Transverse colon (tissue), 4 donors: ENCODE measurements around the gene SPAST. TPM values are rescaled to one million over a fixed set of nuclear protein-coding genes. Genes with fewer than 3 reads are reported as not detected.
A peak's percentile ranks its signal among the peaks of the same experiment; 100 is the strongest.
"Not testable (repeated sequence)": the region's sequence is repeated elsewhere in the genome, so short reads cannot be mapped to it uniquely, and the experiment has no call there.

ENCODE experiments used
- DNase-seq: peaks from one replicate; pipeline ENCODE4 v3.0.0-alpha.2; 2019
- H3K27ac ChIP-seq, 4 donors: fragments of 200-600 bp; sonication (generic); 2 replicates each; pipeline ENCODE4 v1.5.1; 2016 to 2018; ENCODE audit warnings: inconsistent platforms in 4 of 4
- H3K27me3 ChIP-seq: fragments of 200-600 bp; sonication (generic); 2 replicates; pipeline ENCODE4 v1.5.1; 2017; ENCODE audit warnings: inconsistent platforms
- H3K36me3 ChIP-seq, 4 donors: fragments of 200-600 bp; sonication (generic); 2 replicates each; pipeline ENCODE4 v1.5.1; 2017 to 2019; ENCODE audit warnings: inconsistent platforms in 4 of 4
- H3K4me1 ChIP-seq, 4 donors: fragments of 200-600 bp; sonication (generic); 2 replicates each; pipeline ENCODE4 v1.5.1; 2017 to 2020; ENCODE audit warnings: inconsistent platforms in 4 of 4
- H3K4me3 ChIP-seq, 4 donors: fragments of 200-600 bp; sonication (generic); 1 replicate in 1 of 4; 2 replicates in 3 of 4; pipeline versions ENCODE4 v1.5.1 to v1.6.1; 2017 to 2019; ENCODE audit warnings: inconsistent platforms in 4 of 4
- H3K9me3 ChIP-seq, 2 donors: fragments of 200-600 bp; sonication (generic); 2 replicates each; pipeline ENCODE4 v1.5.1; 2017 to 2019; ENCODE audit warnings: inconsistent platforms in 2 of 2
- EP300 ChIP-seq: sonication (generic); formaldehyde crosslinking; IDR thresholded peaks from one replicate; pipeline ENCODE4 v1.6.1; 2017; ENCODE audit warnings: antibody characterized with exemption, low read depth
- POLR2A ChIP-seq: fragments of 450-650 bp; IDR thresholded peaks from one replicate; pipeline ENCODE4 v1.6.1; 2016; ENCODE audit warnings: antibody characterized with exemption, mild to moderate bottlenecking, moderate library complexity
- POLR2AphosphoS5 ChIP-seq, 3 donors: sonication (generic); formaldehyde crosslinking; IDR thresholded peaks; one replicate each; pipeline ENCODE4 v1.6.1; 2016; ENCODE audit warnings: antibody characterized with exemption in 3 of 3
- WGBS, 2 donors: methylation state at CpG; one replicate each; pipeline ENCODE4 v1.1.5; 2018; ENCODE audit warnings: low coverage in 1 of 2; 5-methylcytosine and 5-hydroxymethylcytosine counted together
- in situ Hi-C, 4 donors: fragments of 200-750 bp; cut with MboI; loops; one replicate each; pipeline versions ENCODE4 v1.15.0 to v1.15.1; 2017; ENCODE audit warnings: low sequenced_read_pairs in 3 of 4, low pct_ligation_motif_present in 1 of 4, low pct_unique_long_range_greater_than_20kb in 1 of 4
- intact Hi-C: fragments of 100-400 bp; cut with DNase I; formaldehyde crosslinking; loops from one replicate; pipeline ENCODE4 v1.15.1; 2023; ENCODE audit warnings: low total_unique reads
- total RNA-seq, 4 donors: library from RNA; depleted of rRNA; stranded (reverse); fragments of >200 nt; gene quantifications; one replicate each; pipeline ENCODE4 v1.1.0, GENCODE V29; 2016
- TF ChIP-seq, protein P1 (sequence below), 5 experiments: fragments of 200-600 bp in 3 of 5; fragments of 450-650 bp in 2 of 5; sonication (generic) in 3 of 5; IDR thresholded peaks; 1 replicate in 2 of 5; 2 replicates in 3 of 5; pipeline ENCODE4 v1.5.1; 2016 to 2017; ENCODE audit warnings: antibody characterized with exemption in 5 of 5, inconsistent platforms in 3 of 5, mild to moderate bottlenecking in 2 of 5, moderate library complexity in 1 of 5

Gene SPAST, protein sequence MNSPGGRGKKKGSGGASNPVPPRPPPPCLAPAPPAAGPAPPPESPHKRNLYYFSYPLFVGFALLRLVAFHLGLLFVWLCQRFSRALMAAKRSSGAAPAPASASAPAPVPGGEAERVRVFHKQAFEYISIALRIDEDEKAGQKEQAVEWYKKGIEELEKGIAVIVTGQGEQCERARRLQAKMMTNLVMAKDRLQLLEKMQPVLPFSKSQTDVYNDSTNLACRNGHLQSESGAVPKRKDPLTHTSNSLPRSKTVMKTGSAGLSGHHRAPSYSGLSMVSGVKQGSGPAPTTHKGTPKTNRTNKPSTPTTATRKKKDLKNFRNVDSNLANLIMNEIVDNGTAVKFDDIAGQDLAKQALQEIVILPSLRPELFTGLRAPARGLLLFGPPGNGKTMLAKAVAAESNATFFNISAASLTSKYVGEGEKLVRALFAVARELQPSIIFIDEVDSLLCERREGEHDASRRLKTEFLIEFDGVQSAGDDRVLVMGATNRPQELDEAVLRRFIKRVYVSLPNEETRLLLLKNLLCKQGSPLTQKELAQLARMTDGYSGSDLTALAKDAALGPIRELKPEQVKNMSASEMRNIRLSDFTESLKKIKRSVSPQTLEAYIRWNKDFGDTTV
- 10 to 100 TPM; 15.3 to 26.7 (median 21.2) TPM for total RNA-seq

- intact Hi-C loops (no loop called here), in situ Hi-C loops (no loop called here)
- peaks cover 0 to 31% (median 14%) of the 10 kb centered on the region in 4 donors for H3K4me1 ChIP-seq
- TF ChIP-seq EP300 (no peak), POLR2AphosphoS5 (IDR thresholded peaks at IDR 0.05) (peak; percentile 75 to 86 (median 79)), POLR2A (peak; percentile 67)
- TF ChIP-seq, protein P1, sequence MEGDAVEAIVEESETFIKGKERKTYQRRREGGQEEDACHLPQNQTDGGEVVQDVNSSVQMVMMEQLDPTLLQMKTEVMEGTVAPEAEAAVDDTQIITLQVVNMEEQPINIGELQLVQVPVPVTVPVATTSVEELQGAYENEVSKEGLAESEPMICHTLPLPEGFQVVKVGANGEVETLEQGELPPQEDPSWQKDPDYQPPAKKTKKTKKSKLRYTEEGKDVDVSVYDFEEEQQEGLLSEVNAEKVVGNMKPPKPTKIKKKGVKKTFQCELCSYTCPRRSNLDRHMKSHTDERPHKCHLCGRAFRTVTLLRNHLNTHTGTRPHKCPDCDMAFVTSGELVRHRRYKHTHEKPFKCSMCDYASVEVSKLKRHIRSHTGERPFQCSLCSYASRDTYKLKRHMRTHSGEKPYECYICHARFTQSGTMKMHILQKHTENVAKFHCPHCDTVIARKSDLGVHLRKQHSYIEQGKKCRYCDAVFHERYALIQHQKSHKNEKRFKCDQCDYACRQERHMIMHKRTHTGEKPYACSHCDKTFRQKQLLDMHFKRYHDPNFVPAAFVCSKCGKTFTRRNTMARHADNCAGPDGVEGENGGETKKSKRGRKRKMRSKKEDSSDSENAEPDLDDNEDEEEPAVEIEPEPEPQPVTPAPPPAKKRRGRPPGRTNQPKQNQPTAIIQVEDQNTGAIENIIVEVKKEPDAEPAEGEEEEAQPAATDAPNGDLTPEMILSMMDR (IDR thresholded peaks at IDR 0.05), result peak; percentile 58 to 96 (median 69)
- no peaks in the 10 kb centered on the region for H3K9me3 ChIP-seq
- H3K27ac ChIP-seq, result peak within 1 kb of the TSS; percentile 90 to 98 (median 96)
- 0 to 1% methylated on average over 1 to 57 of the region's 79 CpGs for WGBS, 2 donors
- H3K4me3 ChIP-seq, result peak within 1 kb of the TSS; percentile 82 to 93 (median 84)
- peaks cover 0 to 6% (median 0%) of the 10 kb centered on the region in 4 donors for H3K36me3 ChIP-seq
- DNase-seq, result peak; percentile 98
- no peaks in the 10 kb centered on the region for H3K27me3 ChIP-seq
Observed at GRCh38 chr2:32063310-32064020, at the start of gene SPAST. Gene SPAST (plus strand): TSS chr2:32063556. CDS start chr2:32063832, 276 bp downstream.

GRCh38 chr2:32018789-32019482, 44.4 kb upstream of the SPAST start:
- in situ Hi-C loops, H3K4me3 ChIP-seq, H3K4me1 ChIP-seq, intact Hi-C loops, H3K27me3 ChIP-seq, H3K27ac ChIP-seq, H3K9me3 ChIP-seq: not testable (repeated sequence)
- peaks cover 0 to 30% (median 8%) of the 10 kb centered on the region in 4 donors for H3K36me3 ChIP-seq
- DNase-seq, result peak; percentile 39
- 67 to 88% methylated on average over 6 to 9 of the region's 9 CpGs for WGBS, 2 donors

GRCh38 chr2:32034198-32034887, 29.0 kb upstream of the SPAST start:
- 84 to 90% methylated on average over 2 to 8 of the region's 8 CpGs for WGBS, 2 donors
- H3K4me1 ChIP-seq, H3K36me3 ChIP-seq, H3K27me3 ChIP-seq, intact Hi-C loops, H3K27ac ChIP-seq, in situ Hi-C loops, H3K4me3 ChIP-seq, H3K9me3 ChIP-seq, DNase-seq: not testable (repeated sequence)

DNA sequence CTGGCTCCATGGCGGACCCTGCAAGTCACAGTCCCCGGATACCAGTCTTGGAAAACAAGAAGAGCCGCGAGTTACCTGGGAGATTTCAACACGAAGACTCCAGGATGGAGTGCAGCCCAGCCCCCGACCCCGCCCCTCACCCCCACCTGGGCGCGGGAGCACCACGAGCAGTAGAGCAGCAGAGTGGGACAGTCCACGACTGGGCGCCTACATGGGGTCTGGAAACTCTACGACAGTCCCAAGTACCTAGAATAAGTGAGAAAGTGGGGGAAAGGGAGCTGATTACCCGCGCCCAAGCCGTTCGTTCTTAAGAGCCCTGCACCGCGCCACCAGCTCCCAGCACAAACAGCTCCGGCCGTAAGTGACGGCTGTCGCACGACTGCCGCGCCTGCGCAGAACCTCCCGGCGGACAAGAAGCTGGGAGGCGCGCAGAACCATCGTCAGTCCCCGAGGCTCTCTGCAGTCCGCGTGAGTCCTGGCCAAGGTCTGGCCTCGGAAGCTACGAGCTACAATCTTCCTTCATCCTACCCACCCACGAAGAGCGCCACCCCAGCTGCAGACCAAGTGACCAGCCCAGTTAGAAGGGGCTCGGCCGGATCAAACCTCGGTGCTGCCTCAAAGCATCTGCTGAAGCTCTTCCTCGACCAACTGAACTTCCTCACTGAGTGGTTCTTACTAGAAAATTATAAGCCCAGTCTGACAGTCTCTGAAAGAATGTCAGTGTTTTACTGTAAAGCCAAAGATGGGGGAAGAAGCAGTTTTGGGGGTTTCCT, 23.7 kb upstream of the SPAST start, which contains the start of gene DPY30:
DPY30 (minus strand) TSS at position 359 of the 773 bp plus-strand sequence; CDS start at position 10, 349 bp downstream.
- in situ Hi-C loops, result no loop called here

More for the DNA sequence above, 23.7 kb upstream of the SPAST start, which contains the start of gene DPY30:
- peak within 1 kb of the TSS; percentile 67 to 90 (median 78) for H3K4me3 ChIP-seq
- H3K36me3 ChIP-seq, result no peaks in the 10 kb centered on the region
- DNase-seq, result peak; percentile 94
- H3K27ac ChIP-seq, result peak within 1 kb of the TSS; percentile 76 to 89 (median 85)
- WGBS, 2 donors, result 0 to 1% methylated on average over 1 to 42 of the region's 43 CpGs
- peaks cover 0 to 9% (median 9%) of the 10 kb centered on the region in 4 donors for H3K4me1 ChIP-seq
- no peaks in the 10 kb centered on the region for H3K9me3 ChIP-seq
- H3K27me3 ChIP-seq, result no peaks in the 10 kb centered on the region
- TF ChIP-seq POLR2A, result peak; percentile 88
- TF ChIP-seq, protein P1 (IDR thresholded peaks at IDR 0.05), result no peak
- no peak for TF ChIP-seq EP300
- TF ChIP-seq POLR2AphosphoS5 (IDR thresholded peaks at IDR 0.05), result peak; percentile 87 to 94 (median 92)
- intact Hi-C loops, result no loop called here
